ENCODE results near the gene TMEM52. TPM values are rescaled to one million over a fixed set of nuclear protein-coding genes. Genes with fewer than 3 reads are reported as not detected.

Gene TMEM52
- total and polyA plus RNA-seq, 2 of the 13 experiments (the other 11 are each of a cell fraction or from before 2014, with no cell fraction given): 13.2 to 18.7 TPM

DNA sequence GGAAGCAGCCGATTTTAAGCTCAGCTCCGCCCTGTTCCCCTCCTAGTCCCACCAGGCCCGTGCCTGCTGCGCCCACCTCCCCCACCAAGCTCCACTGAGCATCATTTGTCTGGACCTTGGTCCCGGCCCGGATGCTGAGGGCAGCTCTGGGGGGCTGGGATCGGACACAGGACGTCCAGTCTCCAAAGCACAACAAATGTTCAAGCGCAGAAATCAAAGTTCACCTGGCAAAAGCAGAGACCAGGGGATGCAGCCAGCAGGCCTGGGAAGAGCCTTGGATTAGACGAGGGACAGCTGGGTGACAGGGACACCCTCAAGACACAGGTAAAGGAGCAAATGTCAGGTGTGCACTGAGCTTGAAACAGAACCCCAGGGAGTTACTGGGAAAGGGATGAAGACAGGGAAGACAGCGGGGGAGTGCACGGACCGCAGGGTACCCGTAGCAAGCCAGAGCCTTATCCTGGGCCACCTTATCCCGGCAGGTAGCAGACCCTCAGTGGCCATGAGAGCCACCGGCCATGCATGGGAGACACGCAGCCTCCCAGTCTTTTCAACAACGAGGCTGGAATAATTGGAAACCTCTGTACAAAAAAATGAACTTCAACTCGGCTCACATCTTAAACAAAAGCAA lies 22.2 kb upstream of the TMEM52 start (continued):
- TF ChIP-seq, protein P1, sequence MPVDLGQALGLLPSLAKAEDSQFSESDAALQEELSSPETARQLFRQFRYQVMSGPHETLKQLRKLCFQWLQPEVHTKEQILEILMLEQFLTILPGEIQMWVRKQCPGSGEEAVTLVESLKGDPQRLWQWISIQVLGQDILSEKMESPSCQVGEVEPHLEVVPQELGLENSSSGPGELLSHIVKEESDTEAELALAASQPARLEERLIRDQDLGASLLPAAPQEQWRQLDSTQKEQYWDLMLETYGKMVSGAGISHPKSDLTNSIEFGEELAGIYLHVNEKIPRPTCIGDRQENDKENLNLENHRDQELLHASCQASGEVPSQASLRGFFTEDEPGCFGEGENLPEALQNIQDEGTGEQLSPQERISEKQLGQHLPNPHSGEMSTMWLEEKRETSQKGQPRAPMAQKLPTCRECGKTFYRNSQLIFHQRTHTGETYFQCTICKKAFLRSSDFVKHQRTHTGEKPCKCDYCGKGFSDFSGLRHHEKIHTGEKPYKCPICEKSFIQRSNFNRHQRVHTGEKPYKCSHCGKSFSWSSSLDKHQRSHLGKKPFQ (CRISPR knock-in tag; IDR thresholded peaks at IDR 0.05; ENCODE audit: insufficient replicate concordance): no peak
- no peak for TF ChIP-seq ZNF121 (CRISPR knock-in tag; IDR thresholded peaks at IDR 0.05)
- TF ChIP-seq, protein P2, sequence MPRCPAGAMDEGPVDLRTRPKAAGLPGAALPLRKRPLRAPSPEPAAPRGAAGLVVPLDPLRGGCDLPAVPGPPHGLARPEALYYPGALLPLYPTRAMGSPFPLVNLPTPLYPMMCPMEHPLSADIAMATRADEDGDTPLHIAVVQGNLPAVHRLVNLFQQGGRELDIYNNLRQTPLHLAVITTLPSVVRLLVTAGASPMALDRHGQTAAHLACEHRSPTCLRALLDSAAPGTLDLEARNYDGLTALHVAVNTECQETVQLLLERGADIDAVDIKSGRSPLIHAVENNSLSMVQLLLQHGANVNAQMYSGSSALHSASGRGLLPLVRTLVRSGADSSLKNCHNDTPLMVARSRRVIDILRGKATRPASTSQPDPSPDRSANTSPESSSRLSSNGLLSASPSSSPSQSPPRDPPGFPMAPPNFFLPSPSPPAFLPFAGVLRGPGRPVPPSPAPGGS (CRISPR knock-in tag; IDR thresholded peaks at IDR 0.05): peak; percentile 67
- no peak for TF ChIP-seq NAIF1 (CRISPR knock-in tag; IDR thresholded peaks at IDR 0.05; ENCODE audit: borderline replicate concordance)
- TF ChIP-seq, protein P3, sequence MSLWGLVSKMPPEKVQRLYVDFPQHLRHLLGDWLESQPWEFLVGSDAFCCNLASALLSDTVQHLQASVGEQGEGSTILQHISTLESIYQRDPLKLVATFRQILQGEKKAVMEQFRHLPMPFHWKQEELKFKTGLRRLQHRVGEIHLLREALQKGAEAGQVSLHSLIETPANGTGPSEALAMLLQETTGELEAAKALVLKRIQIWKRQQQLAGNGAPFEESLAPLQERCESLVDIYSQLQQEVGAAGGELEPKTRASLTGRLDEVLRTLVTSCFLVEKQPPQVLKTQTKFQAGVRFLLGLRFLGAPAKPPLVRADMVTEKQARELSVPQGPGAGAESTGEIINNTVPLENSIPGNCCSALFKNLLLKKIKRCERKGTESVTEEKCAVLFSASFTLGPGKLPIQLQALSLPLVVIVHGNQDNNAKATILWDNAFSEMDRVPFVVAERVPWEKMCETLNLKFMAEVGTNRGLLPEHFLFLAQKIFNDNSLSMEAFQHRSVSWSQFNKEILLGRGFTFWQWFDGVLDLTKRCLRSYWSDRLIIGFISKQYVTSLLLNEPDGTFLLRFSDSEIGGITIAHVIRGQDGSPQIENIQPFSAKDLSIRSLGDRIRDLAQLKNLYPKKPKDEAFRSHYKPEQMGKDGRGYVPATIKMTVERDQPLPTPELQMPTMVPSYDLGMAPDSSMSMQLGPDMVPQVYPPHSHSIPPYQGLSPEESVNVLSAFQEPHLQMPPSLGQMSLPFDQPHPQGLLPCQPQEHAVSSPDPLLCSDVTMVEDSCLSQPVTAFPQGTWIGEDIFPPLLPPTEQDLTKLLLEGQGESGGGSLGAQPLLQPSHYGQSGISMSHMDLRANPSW (CRISPR knock-in tag; IDR thresholded peaks at IDR 0.05; ENCODE audit: borderline replicate concordance): peak; percentile 66; the same call in 1 of the 2 replicates
- TF ChIP-seq, protein P4, sequence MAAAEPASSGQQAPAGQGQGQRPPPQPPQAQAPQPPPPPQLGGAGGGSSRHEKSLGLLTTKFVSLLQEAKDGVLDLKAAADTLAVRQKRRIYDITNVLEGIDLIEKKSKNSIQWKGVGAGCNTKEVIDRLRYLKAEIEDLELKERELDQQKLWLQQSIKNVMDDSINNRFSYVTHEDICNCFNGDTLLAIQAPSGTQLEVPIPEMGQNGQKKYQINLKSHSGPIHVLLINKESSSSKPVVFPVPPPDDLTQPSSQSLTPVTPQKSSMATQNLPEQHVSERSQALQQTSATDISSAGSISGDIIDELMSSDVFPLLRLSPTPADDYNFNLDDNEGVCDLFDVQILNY (CRISPR knock-in tag; conservative IDR thresholded peaks at IDR 0.05): no peak
- no peak for TF ChIP-seq ZNF101 (CRISPR knock-in tag; IDR thresholded peaks at IDR 0.05; ENCODE audit: borderline replicate concordance, low read depth)
- TF ChIP-seq ELF1 (CRISPR knock-in tag; IDR thresholded peaks at IDR 0.05): peak; percentile 62; the same call in 1 of the 2 replicates
- 0 out of 2 replicates have a peak, but pooled peaks have one; percentile 50 for TF ChIP-seq JUNB (CRISPR knock-in tag; IDR thresholded peaks at IDR 0.05; ENCODE audit: borderline replicate concordance)
- peak; percentile 100 for TF ChIP-seq HNF4A (CRISPR knock-in tag; IDR thresholded peaks at IDR 0.05)
- no peak for TF ChIP-seq ZNF235 (CRISPR knock-in tag; IDR thresholded peaks at IDR 0.05; ENCODE audit: borderline replicate concordance)
- TF ChIP-seq SRY (CRISPR knock-in tag; IDR thresholded peaks at IDR 0.05): no peak; the same call in 1 of the 2 replicates
- no peak for TF ChIP-seq ZNF660 (CRISPR knock-in tag; IDR thresholded peaks at IDR 0.05; ENCODE audit: borderline replicate concordance, low read depth)
- no peak; the same call in 1 of the 2 replicates for TF ChIP-seq ZNF337 (CRISPR knock-in tag; IDR thresholded peaks at IDR 0.05; ENCODE audit: borderline replicate concordance, low read depth)
- peak; percentile 83 for TF ChIP-seq TBX2 (CRISPR knock-in tag; IDR thresholded peaks at IDR 0.05; ENCODE audit: borderline replicate concordance)
- peak; percentile 67 for TF ChIP-seq POLR2AphosphoS5 (IDR thresholded peaks at IDR 0.05; ENCODE audit: low read depth, low read length)
- TF ChIP-seq ZNF788 (CRISPR knock-in tag; IDR thresholded peaks at IDR 0.05; ENCODE audit: borderline replicate concordance): peak; percentile 96; the same call in 1 of the 2 replicates
- TF ChIP-seq, protein P5, sequence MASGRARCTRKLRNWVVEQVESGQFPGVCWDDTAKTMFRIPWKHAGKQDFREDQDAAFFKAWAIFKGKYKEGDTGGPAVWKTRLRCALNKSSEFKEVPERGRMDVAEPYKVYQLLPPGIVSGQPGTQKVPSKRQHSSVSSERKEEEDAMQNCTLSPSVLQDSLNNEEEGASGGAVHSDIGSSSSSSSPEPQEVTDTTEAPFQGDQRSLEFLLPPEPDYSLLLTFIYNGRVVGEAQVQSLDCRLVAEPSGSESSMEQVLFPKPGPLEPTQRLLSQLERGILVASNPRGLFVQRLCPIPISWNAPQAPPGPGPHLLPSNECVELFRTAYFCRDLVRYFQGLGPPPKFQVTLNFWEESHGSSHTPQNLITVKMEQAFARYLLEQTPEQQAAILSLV (CRISPR knock-in tag; IDR thresholded peaks at IDR 0.05; ENCODE audit: borderline replicate concordance): 0 out of 2 replicates have a peak, but pooled peaks have one; percentile 14
- TF ChIP-seq, protein P6, sequence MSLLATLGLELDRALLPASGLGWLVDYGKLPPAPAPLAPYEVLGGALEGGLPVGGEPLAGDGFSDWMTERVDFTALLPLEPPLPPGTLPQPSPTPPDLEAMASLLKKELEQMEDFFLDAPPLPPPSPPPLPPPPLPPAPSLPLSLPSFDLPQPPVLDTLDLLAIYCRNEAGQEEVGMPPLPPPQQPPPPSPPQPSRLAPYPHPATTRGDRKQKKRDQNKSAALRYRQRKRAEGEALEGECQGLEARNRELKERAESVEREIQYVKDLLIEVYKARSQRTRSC (CRISPR knock-in tag; IDR thresholded peaks at IDR 0.05; ENCODE audit: low read depth): no peak
